HG03469 (cell line): ENCODE results near the gene RPS6KA4.
A peak's percentile ranks its signal among the peaks of the same experiment; 100 is the strongest.

Source experiments
- ATAC-seq: cut with Tn5 transposase; IDR thresholded peaks from one replicate; pipeline ENCODE4 v1.9.1; 2021; ENCODE audit warnings: mild to moderate bottlenecking, moderate library complexity, moderate number of reproducible peaks; ENCODE audit not compliant: unreplicated experiment

Gene RPS6KA4

DNA sequence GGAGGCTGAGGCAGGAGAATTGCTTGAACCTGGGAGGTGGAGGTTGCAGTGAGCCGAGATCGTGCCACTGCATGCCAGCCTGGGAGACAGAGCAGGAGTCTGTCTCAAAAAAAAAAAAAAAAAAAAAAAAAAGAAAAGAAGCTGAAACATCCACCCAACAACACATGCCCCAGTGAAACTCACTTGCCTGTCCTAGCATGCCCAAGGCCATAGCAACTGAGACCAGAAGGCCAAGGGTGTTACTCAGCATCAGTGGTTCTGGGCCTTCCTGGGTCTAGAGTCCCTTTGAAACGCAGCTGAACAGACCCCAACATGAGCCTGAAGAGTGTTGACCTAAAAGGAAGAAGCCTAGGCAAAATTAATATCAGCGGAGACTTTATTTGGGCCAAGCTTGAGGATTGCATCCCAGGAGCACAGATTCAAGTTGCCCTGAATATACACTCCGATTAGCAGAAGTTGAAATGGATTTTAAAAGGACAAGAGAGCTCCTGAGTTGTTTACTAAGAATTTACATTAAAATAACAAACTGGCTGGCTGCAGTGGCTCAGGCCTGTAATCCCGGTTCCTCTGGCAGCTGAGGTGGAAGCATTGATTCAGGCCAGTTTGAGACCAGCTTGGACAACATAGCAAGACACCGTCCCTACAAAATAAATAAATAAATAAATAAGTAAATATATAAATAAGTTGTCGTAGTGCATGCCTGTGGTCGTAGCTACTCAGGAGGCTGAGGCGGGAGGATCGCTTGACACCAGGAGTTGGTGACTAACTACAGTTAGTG, 34.1 kb upstream of the RPS6KA4 start:
- ATAC-seq: no peak

DNA sequence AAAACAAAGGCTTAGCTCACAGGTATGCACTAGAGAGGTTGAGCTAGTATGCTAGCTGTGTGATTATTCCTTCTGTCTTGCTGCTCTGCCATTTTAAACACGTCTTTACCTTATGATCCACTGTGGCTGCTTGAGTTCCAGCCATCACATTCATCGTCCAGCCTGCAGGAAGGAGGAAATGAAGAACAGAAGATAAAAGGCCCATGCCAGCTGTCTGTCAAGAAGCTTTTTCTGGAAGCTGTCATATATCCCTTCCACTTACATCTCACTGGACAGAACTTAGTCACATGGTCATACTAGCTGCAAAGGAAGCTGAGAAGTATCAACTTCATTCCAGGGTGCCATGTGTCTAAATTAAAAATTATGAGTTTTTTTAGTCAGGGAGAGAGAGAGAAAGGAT, 31.6 kb upstream of the RPS6KA4 start:
- ATAC-seq: no peak

DNA sequence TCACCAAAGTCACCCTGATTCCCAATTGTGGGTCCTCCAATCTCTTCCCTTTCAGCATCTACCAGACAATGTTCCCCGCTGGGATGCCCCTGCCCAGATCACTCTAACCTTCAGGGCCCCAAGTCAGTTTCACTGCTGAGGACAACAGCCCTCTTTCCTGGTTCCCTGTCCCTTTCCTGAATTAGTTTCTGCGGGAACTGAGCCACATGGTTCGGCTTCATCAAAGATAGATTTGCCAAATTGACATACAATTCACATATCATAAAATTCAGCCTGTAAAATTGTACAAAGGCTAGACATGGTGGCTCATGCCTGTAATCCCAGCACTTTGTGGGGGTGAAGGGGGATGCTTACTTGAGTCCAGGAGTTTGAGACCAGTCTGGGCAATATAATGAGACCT, 31.0 kb upstream of the RPS6KA4 start:
- ATAC-seq: no peak

DNA sequence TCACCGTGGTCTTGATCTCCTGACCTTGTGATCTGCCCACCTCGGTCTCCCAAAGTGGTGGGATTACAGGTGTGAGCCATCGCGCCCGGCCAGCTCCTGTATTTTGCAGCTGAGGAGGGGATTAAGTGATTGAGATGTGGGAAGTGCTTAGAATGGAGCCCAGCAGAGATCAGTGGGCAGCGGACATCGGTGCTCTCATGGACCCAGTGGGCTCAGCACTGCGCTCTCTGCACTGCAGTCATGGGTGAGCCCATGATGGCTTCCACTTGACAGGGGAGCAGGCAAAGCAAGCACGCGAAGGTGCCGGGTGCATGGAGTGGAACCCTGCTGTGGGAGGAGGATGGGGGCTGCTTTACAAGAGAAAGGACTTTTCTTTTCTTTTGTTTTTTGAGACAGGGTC, 28.1 kb upstream of the RPS6KA4 start:
- no peak for ATAC-seq

DNA sequence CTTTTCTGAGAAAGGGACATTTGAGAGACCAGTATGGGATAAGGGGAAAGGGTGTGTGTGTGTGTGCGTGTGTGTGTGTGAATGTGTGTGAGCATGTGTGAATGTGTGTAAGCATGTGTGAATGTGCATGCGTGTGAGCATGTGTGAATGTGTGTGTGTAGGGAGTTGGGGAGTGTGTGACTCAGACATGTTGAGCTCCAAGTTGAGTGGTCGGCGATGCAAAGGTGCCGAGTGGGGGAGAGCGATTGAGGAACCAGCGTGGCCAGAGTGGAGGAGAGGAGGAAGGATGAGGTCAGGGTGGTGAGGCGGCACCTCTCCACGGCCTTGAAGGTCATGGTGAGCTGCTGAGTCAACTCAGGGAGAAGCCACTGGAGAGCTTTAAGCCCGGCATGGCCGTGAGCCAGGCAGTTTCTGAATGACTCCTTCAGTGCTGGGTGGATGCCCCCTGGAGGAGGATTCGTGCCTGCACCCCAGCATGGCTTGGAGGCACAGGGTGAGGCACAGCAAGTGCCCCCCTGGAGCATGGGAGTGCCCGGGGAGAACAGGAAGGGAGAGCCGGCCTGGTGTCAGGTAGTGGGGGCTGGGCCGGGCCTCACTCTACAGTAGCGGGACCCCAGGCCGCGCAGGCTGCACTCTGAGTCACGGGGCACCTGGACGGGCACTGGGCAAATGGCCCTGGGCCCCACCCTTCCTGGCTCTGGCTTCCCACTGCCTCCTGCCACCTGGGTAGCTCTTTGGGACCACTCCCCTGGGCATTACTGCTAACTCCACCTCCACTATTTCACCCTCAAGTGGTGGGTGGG, 27.2 kb upstream of the RPS6KA4 start:
- no peak for ATAC-seq

DNA sequence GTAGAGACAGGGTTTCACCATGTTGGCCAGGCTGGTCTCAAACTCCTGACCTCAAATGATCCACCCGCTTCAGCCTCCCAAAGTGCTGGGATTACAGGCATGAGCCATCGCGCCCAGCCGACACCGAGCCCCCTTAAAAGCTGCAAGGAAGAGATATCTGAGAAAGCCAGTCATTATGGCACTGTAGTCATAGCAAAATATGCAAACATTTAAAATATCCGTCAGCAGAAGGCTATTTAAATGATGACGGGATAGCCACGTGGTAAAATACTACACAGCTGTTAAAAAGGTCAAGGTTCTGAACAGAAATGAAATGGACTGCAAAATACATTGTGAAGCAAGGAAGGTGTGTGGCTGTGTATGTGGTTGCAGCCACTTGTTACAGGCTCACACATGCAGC, 25.4 kb upstream of the RPS6KA4 start:
- no peak for ATAC-seq

DNA sequence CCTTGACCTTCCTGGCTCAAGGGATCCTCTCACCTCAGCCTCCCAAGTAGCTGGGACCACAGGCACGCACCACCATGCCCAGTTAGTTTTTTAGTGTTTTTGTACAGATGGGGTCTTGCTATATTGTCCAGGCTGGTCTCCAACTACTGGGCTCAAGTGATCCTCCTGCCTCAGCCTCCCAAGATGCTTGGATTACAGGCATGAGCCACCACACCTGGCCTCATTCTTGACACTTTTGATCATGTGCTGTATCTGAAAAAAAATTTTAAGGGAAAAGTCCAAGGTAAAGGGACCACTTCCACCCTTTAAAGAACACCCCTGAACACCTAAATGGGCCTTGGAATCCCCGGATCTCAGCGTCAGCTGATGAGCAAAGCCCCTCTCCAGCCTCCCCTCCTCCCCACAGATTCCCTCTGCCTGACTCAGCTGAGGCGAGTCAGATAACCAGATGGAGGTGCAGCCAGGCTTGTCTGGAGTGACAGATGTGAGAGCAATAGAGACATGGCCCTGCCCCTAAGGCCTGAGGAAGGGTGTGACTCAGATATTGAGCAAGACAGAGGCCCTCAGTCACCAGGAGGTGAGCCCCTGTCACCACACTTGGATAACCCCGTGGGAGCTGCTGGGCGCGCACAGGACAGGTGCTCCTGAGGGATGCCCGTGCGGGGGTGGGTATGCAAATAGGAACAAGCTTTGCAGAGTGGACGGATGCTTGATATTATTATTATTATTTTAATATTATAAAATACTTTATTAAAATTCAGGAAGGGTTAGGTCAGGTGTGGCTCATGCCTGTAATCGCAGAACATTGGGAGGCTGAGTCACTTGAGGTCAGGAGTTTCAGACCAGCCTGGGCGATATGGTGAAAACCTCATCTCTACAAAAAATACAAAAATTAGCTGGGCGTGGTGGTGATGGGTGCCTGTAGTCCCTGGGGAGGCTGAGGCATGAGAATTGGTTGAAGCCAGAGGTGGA, 23.9 kb upstream of the RPS6KA4 start:
- peak; percentile 59 for ATAC-seq

DNA sequence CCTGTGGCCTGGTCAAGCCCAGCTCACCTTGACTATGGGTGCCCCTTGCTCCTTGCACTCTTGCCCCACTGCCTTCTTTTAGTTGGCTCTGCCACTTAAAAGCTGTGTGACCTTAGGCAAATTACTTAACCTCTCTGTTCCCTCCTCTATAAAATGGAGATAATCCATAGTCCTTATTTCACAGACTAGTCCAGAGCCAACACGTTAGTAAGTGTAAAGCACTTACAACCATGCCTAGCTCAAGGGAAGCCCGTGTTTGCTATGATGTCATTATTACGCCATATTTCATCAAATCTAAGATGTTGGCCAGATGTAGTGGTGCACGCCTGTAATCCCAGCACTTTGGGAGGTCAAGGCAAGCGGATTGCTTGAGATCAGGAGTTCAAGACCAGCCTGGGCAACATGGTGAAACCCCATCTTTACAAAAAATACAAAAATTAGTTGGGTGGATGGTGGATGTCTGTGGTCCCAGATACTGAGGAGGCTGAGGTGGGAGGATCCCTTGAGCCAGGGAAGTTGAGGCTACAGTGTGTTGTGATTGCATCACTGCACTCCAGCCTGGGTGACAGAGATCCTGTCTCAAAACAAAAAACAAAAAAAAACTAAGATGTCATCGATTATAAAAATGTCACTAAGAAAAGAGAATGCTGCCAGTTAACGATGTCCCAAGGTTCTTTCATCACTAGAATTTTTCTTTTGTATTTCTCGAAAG, 21.3 kb upstream of the RPS6KA4 start:
- no peak for ATAC-seq

DNA sequence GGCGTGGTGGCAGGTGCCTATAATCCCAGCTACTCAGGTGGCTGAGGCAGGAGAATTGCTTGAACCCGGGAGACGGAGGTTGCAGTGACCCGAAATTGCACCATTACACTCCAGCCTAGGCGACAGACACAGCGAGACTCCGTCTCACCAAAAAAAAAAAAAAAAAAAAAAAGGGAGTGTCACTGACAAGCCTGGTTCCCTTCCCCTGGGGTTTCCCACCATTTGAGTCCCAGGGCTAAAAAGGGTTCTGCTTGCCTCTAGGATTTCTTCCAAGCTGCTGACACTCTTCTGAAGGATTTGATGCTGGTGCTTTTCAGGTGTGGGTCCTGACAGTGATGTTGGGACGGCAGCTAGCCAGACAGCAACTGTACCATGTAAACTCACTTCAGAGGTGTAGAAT, 20.2 kb upstream of the RPS6KA4 start:
- no peak for ATAC-seq

DNA sequence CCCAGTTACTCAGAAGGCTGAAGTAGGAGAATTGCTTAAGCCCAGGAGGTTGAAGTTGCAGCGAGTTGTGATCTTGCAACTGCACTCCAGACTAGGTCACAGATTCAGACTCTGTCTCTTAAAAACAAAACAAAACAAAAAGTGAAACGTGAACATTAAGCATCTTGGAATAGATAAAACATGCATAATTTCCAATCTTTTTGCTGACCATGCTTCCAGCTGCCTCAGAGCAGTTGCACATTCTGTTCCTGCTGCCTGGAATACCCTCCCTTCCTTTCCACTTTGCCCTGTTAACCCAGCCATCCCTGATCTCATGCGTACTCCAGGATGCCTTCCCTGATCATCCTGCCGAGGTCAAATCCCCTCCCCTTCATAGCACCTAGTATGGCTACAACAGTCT, 19.7 kb upstream of the RPS6KA4 start:
- no peak for ATAC-seq

DNA sequence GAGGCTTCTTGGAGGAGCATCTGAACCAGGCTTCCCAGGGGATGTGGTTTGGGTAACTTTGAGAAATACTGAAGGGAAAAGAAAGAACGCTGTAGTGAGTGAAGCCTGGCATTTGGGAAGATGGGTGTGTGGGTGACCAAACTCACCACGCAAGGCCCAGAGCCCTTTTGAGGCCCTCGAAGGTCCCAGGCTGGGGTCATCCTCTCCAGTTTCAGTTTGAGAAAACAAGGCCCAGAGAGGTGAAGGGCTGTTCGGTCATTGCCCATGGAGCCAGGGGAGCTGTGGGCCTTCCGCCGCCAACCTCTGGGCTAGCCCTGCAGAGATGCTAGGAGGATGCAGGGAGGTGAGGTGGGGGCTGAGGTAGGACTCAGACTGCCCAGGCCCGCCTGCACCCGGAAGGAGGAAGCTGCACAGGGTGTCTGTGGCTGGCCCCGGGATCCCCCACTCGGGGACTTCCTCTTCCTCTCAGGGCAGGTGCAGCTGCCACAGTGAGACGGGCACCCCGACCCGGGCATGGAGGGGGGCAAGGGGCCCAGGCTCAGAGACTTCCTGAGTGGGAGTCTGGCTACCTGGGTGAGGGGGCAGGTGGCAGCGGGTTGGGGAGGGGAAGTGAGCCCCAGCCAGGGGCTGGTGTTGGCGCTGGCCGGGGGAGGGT, 19.1 kb upstream of the RPS6KA4 start, which contains the start of gene CCDC88B:
Gene CCDC88B, plus strand, starts transcription at position 451 of the 655 bp plus-strand sequence. Its CDS starts 63 bp downstream, at position 514.
- peak; percentile 38 for ATAC-seq

DNA sequence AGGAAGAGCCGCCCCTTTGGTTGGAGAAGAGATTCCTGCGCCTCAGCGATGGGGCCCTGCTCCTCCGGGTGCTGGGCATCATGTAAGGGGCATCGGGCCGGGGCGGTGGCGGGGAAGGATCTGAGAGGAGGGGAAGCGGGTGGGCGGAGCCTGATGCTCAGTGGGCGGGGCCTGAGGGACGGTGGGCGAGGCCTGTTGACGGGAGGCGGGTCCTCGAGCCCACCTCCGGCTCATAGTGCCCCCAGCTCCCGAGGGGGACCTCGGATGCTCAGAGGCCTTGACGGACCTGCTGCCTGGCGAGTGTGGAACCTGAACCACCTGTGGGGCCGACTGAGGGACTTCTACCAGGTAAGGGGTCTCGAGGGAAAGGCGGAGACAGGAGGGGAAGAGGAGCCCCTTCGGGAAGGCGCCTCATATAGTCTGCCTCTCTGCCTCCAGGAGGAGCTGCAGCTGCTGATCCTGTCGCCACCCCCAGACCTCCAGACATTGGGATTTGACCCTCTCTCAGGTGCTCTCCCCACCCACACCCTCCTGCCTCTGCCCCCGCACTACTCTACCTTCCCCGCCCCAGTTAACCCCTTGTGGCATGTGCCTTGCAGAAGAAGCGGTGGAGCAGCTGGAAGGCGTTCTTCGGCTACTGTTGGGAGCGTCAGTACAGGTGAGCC, 18.2 kb upstream of the RPS6KA4 start:
- ATAC-seq: no peak

DNA sequence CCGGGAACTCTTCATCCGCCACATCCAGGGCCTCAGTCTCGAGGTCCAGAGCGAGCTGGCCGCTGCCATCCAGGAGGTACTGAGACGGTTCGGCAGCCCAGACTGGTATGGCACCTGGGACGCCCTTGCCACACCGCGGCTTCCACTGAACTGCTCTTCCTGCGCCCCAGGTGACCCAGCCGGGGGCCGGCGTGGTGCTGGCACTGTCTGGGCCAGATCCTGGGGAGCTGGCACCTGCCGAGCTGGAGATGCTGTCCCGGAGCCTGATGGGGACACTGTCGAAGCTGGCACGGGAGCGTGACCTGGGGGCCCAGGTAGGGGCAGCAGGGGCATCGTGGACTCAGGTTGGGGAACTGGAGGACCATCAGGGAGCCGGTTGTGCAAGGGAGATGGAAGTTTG, 17.5 kb upstream of the RPS6KA4 start:
- ATAC-seq: no peak

DNA sequence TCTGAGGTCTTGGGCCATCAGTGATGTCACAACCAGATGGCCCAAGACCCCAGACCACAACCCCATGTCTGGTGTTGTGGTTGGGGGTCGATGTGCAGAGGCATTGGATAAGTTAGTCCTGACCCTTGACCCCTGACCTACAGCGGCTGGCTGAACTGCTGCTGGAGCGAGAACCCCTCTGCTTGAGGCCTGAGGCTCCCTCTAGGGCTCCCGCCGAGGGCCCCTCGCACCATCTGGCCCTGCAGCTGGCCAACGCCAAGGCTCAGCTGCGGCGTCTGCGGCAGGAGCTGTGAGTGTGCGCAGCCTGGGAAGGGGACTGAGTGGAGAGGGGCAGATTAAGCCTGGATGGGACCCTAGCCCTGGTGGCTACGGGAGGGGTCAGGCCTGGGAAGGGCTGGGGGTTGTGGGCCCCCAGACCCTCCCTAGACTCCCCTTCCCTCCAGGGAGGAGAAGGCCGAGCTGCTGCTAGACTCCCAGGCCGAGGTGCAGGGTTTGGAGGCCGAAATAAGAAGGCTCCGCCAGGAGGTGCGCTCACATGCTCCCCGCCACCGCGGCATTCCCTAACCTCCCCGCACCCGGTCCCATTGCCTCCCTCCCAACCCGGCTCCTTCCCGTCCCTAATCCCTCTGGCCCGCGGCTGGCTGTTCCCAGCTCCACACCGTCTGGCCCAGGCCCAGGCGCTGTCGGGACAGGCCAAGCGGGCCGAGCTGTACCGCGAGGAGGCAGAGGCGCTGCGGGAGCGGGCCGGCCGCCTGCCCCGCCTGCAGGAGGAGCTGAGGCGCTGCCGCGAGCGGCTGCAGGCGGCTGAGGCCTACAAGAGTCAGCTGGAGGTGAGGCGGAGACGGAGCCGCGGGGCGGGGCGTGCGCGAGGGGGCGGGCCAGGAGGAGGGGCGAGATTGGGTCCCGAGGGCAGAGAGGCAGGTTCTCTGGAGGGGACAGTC, 16.8 kb upstream of the RPS6KA4 start:
- ATAC-seq: no peak

DNA sequence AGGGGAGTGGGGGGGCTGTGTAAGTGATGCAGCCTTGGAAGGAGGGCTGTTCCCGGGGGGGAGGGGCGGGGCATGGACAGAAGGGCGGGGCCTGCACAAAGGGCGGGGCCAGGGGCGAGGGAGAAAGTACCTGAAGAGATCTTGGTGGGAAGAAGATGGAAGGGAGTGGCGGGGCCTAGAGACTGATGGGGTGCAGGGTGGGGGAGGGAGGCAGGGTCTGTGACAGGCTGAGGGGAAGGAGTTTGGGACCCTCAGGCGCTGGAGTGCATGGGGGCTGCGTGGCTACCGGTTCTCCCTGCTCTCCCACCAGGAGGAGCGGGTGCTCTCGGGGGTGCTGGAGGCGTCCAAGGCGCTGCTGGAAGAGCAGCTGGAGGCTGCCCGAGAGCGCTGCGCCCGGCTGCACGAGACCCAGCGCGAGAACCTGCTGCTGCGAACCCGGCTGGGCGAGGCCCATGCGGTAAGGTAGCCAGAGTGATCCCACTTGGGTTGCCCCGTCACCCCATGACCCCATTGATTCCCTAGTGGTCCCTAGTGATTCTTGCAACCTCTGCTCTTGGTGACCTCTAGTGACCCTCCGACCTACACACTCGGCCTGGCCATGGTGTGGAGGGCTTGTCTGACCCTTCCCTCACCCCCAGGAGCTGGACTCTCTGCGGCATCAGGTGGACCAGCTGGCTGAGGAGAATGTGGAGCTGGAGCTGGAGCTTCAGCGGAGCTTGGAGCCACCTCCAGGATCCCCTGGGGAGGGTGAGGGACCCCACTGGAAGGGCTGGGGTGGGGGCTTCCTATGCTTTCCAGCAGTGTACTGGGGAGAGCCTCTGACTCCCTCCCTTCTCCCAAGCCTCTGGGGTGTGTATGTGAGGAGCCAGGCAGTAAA, 15.9 kb upstream of the RPS6KA4 start:
- ATAC-seq: no peak

DNA sequence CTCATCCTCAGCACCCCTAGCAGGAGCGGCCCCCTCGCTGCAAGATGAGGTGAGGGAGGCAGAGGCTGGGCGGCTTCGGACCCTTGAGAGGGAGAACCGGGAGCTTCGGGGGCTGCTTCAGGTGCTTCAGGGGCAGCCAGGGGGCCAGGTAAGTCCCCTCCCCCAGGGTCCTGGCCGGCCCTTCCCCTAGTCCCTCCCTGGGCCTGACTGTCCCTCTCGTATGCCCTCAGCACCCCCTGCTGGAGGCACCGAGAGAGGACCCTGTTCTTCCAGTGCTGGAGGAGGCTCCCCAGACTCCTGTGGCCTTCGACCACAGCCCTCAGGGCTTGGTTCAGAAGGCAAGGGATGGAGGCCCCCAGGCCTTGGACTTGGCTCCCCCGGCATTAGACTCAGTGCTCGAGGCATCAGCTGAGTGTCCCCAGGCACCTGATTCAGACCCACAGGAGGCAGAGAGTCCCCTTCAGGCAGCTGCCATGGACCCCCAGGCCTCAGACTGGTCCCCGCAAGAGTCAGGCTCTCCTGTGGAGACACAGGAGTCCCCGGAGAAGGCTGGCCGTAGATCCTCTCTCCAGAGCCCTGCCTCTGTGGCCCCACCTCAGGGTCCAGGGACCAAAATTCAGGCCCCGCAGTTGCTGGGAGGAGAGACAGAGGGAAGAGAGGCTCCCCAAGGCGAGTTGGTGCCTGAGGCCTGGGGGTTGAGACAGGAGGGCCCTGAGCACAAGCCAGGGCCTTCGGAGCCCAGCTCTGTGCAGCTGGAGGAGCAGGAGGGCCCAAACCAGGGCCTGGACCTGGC, 15.0 kb upstream of the RPS6KA4 start:
- no peak for ATAC-seq
